Measurements from ENCODE around the gene TCF3. TPM values are rescaled to one million over a fixed set of nuclear protein-coding genes. Genes with fewer than 3 reads are reported as not detected.

TCF3 gene
- total and polyA plus RNA-seq, 2 experiments from 2014 or later = 18.3 to 58.9 TPM

DNA sequence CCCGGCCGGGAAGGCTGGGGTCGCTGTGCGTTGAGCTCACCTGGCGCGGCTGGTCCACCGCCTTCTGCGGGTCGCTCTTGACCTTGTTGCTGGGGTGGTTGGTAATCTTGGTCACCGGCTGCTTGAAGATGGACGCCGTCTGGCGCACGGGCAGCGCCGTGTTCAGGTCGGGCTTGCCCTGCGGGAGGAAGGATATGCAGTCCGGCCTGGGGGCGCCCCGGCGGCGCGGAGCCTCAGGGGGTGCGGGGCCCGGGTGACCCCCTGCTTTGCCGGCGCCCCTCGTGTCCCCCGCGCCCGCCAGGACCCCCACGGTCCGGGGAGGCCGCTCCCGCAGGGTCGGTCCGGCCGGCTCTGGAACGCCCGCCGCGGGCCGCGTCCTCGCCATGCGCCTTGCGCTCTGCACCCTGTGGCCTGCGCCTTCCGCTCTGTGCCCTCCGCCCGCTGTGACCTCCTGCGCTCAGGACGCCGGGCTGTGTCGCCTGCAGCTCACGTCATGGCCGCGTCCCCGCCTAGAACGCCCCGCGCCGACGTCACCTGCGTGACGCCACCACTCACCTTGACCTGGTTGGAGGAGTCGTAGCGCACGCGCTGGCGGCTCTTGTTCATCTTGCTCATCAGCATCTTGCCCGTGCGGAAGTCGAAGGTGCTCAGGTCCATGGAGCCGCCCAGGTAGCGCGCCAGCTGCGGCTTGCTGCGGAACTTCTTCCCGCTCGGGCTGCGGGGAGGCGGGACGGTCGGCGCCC lies 67.7 kb downstream of the TCF3 start:
- Histone ChIP-seq H2AFZ (no peak overlapping the region), H3K27ac (no peak overlapping the region), H3K9ac (no peak overlapping the region), H3K79me2 (ENCODE audit: insufficient read depth) (peaks cover 68% of the 10 kb centered on the region), H3K4me3 (no peak overlapping the region), H4K20me1 (ENCODE audit: insufficient read depth) (no peaks in the 10 kb centered on the region), H3K27me3 (replicated peaks; ENCODE audit: insufficient read depth) (no peaks in the 10 kb centered on the region), H3F3A (ENCODE audit: insufficient read depth) (no peaks in the 10 kb centered on the region), H3K36me3 (ENCODE audit: low read depth) (peaks cover 5% of the 10 kb centered on the region), H3K4me1 (ENCODE audit: insufficient read depth) (peaks cover 4% of the 10 kb centered on the region; the same call in 1 of the 2 replicates), H3K9me2 (ENCODE audit: insufficient read depth) (no peaks in the 10 kb centered on the region), H3K4me2 (ENCODE audit: unreplicated experiment) (no peak overlapping the region), H3K9me3 (ENCODE audit: low read depth) (no peaks in the 10 kb centered on the region)
- 91 to 95% methylated on average over 52 to 87 of the region's 87 CpGs for WGBS, 2 experiments (ENCODE audit: low coverage in 1 of 2, low lambda C conversion rate in 2 of 2, missing lambda C conversion rate in 2 of 2)
- in situ Hi-C loops (cut with MboI) = no loop called here
- no peak for DNase-seq
- TF ChIP-seq EZH2phosphoT487 (IDR thresholded peaks at IDR 0.05; ENCODE audit: insufficient read depth, low read depth) = no peak
- no peak for TF ChIP-seq EZH2 (IDR thresholded peaks at IDR 0.05; ENCODE audit: insufficient read depth, poor library complexity, severe bottlenecking)

DNA sequence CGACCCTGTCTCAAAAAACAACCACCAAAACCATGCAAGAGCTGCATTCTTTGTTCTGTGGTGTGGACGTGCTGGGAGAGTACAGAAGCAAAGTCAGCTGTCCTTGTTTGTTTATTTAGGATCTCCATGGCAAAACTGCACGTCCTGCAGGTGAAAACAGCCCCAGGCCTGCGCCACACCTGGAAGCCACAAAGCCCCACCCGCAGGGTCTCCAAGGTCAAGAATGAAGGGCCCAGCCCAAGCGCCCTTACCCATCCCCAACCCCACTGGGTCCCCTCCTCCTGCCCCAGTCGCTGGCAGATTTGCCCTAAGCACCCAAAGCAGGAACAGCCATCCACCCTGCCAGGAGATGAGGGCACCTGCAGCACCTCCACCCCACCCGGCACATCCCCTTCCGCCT lies 70.2 kb downstream of the TCF3 start:
- WGBS, 2 experiments (ENCODE audit: low coverage in 1 of 2, low lambda C conversion rate in 2 of 2, missing lambda C conversion rate in 2 of 2) = 95 to 98% methylated on average over 9 of the region's 9 CpGs
- peaks cover 5% of the 10 kb centered on the region for H3K36me3 ChIP-seq (ENCODE audit: low read depth)
- H2AFZ ChIP-seq = no peak overlapping the region
- no peak overlapping the region for H3K4me2 ChIP-seq (ENCODE audit: unreplicated experiment)
- H3K27me3 ChIP-seq (replicated peaks; ENCODE audit: insufficient read depth) = no peaks in the 10 kb centered on the region
- H3K9me2 ChIP-seq (ENCODE audit: insufficient read depth) = no peaks in the 10 kb centered on the region
- H4K20me1 ChIP-seq (ENCODE audit: insufficient read depth) = no peaks in the 10 kb centered on the region
- H3K9ac ChIP-seq = no peak overlapping the region
- no peaks in the 10 kb centered on the region for H3F3A ChIP-seq (ENCODE audit: insufficient read depth)
- DNase-seq = no peak
- in situ Hi-C loops (cut with MboI) = no loop called here
- peaks cover 43% of the 10 kb centered on the region for H3K79me2 ChIP-seq (ENCODE audit: insufficient read depth)
- no peaks in the 10 kb centered on the region for H3K4me1 ChIP-seq (ENCODE audit: insufficient read depth)
- H3K4me3 ChIP-seq = no peak overlapping the region
- H3K27ac ChIP-seq = no peak overlapping the region
- no peak for TF ChIP-seq EZH2phosphoT487 (IDR thresholded peaks at IDR 0.05; ENCODE audit: insufficient read depth, low read depth)
- TF ChIP-seq EZH2 (IDR thresholded peaks at IDR 0.05; ENCODE audit: insufficient read depth, poor library complexity, severe bottlenecking) = no peak
- H3K9me3 ChIP-seq (ENCODE audit: low read depth) = no peaks in the 10 kb centered on the region

DNA sequence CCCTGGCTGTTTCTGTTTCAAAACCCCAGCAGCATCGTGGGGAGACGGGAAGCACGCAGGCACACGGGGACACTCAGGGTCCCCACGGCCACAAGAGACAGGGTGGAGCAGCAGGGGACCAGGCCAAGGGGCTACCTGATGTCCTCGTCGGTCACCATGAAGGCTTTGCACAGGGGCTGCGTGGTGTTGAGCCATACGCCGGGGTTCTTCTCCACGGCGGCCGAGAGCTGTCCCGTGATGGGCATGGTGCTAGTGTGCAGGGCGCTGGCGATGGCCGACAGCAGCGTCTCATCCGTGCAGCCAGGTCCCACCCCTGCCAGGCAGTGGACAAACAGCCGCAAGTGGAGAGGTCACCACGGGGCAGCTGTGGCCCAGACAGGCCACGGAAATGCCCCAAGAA lies 71.5 kb downstream of the TCF3 start:
- Histone ChIP-seq H3K27ac (no peak overlapping the region), H3K9me3 (ENCODE audit: low read depth) (no peaks in the 10 kb centered on the region), H3K4me2 (ENCODE audit: unreplicated experiment) (no peak overlapping the region), H3K9ac (no peak overlapping the region), H3K79me2 (ENCODE audit: insufficient read depth) (peaks cover 31% of the 10 kb centered on the region), H3K4me1 (ENCODE audit: insufficient read depth) (no peaks in the 10 kb centered on the region), H3K4me3 (no peak overlapping the region), H4K20me1 (ENCODE audit: insufficient read depth) (no peaks in the 10 kb centered on the region), H3K27me3 (replicated peaks; ENCODE audit: insufficient read depth) (no peaks in the 10 kb centered on the region), H3K36me3 (ENCODE audit: low read depth) (peaks cover 5% of the 10 kb centered on the region), H3F3A (ENCODE audit: insufficient read depth) (no peaks in the 10 kb centered on the region), H2AFZ (no peak overlapping the region), H3K9me2 (ENCODE audit: insufficient read depth) (no peaks in the 10 kb centered on the region)
- DNase-seq = no peak
- in situ Hi-C loops (cut with MboI) = no loop called here
- TF ChIP-seq EZH2phosphoT487 (IDR thresholded peaks at IDR 0.05; ENCODE audit: insufficient read depth, low read depth) = no peak
- TF ChIP-seq EZH2 (IDR thresholded peaks at IDR 0.05; ENCODE audit: insufficient read depth, poor library complexity, severe bottlenecking) = no peak
- WGBS, 2 experiments (ENCODE audit: low coverage in 1 of 2, low lambda C conversion rate in 2 of 2, missing lambda C conversion rate in 2 of 2) = 92 to 94% methylated on average over 22 of the region's 22 CpGs

DNA sequence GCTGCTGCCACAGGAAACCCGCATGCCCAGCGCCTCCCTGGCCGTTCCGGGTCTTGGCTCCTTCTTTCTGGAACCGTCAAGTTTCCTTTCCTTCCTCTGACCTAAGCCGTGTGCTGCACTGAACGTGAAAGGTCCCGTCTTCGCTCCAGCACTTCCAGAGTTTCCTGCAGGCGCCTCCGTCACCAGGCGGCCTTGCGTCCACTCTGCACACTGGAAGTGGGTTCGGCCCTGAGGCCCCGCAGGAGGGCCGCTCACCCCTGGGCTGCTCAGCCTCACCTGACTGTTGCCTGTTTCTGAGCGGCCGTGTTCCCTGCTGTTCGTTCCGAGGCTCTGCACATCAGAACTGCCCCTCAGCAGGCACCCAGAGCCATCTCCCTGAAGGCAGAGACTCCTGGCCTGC lies 72.0 kb downstream of the TCF3 start:
- in situ Hi-C loops (cut with MboI) = no loop called here
- H3K27me3 ChIP-seq (replicated peaks; ENCODE audit: insufficient read depth) = no peaks in the 10 kb centered on the region
- no peak overlapping the region for H3K27ac ChIP-seq
- no peaks in the 10 kb centered on the region for H3K4me1 ChIP-seq (ENCODE audit: insufficient read depth)
- H3K9me3 ChIP-seq (ENCODE audit: low read depth) = no peaks in the 10 kb centered on the region
- no peak overlapping the region for H3K4me3 ChIP-seq
- H3K79me2 ChIP-seq (ENCODE audit: insufficient read depth) = peaks cover 25% of the 10 kb centered on the region
- no peak for DNase-seq
- 87 to 92% methylated on average over 20 of the region's 20 CpGs for WGBS, 2 experiments (ENCODE audit: low coverage in 1 of 2, low lambda C conversion rate in 2 of 2, missing lambda C conversion rate in 2 of 2)
- no peak overlapping the region for H3K9ac ChIP-seq
- peaks cover 5% of the 10 kb centered on the region for H3K36me3 ChIP-seq (ENCODE audit: low read depth)
- H4K20me1 ChIP-seq (ENCODE audit: insufficient read depth) = no peaks in the 10 kb centered on the region
- no peak overlapping the region for H3K4me2 ChIP-seq (ENCODE audit: unreplicated experiment)
- H3K9me2 ChIP-seq (ENCODE audit: insufficient read depth) = no peaks in the 10 kb centered on the region
- H3F3A ChIP-seq (ENCODE audit: insufficient read depth) = no peaks in the 10 kb centered on the region
- no peak overlapping the region for H2AFZ ChIP-seq
- no peak for TF ChIP-seq EZH2 (IDR thresholded peaks at IDR 0.05; ENCODE audit: insufficient read depth, poor library complexity, severe bottlenecking)
